HEK293T (cell line): ENCODE data around the gene ARIH2.

Source experiments
- FOXK2 ChIP-seq: fragments of 450-650 bp; IDR thresholded peaks from 2 replicates; pipeline ENCODE4 v1.6.1; 2016; ENCODE audit warnings: mild to moderate bottlenecking
- L3MBTL2 ChIP-seq: fragments of 450-650 bp; conservative IDR thresholded peaks from 2 replicates; pipeline ENCODE4 v1.6.1; 2016; ENCODE audit warnings: mild to moderate bottlenecking
- SP1 ChIP-seq: fragments of 450-650 bp; IDR thresholded peaks from 2 replicates; pipeline ENCODE4 v1.6.1; 2017
- TARDBP ChIP-seq: fragments of 450-650 bp; IDR thresholded peaks from 2 replicates; pipeline ENCODE4 v1.6.1; 2016

- TF ChIP-seq TARDBP (no peak), SP1 (no peak), FOXK2 (no peak), L3MBTL2 (no peak)
Observed at GRCh38 chr3:48879994-48880377, 38.7 kb upstream of the ARIH2 start.
